Stomach smooth muscle (tissue), 2 donors: ENCODE measurements around the gene HBA1.
"Not testable (repeated sequence)": the region's sequence is repeated elsewhere in the genome, so short reads cannot be mapped to it uniquely, and the experiment has no call there.

Source experiments
- H3K27ac ChIP-seq: one replicate; pipeline ENCODE4 v1.7.0; 2013; ENCODE audit warnings: mild to moderate bottlenecking, low read length, inconsistent platforms
- H3K27me3 ChIP-seq, 2 donors: one replicate each; pipeline ENCODE4 v1.7.0; 2013; ENCODE audit warnings: low read length in 2 of 2; ENCODE audit not compliant: insufficient read depth in 2 of 2, control insufficient read depth in 1 of 2
- H3K36me3 ChIP-seq, 2 donors: one replicate each; pipeline ENCODE4 v1.7.0; 2013; ENCODE audit warnings: low read length in 2 of 2; ENCODE audit not compliant: control insufficient read depth in 2 of 2, insufficient read depth in 2 of 2
- H3K4me1 ChIP-seq: one replicate; pipeline ENCODE4 v1.7.0; 2013; ENCODE audit warnings: low read length; ENCODE audit not compliant: control insufficient read depth, insufficient read depth
- H3K4me3 ChIP-seq, 2 donors: one replicate each; pipeline ENCODE4 v1.7.0; 2013; ENCODE audit warnings: low read length in 2 of 2
- H3K9ac ChIP-seq, 2 donors: one replicate each; pipeline ENCODE4 v1.7.0; 2013; ENCODE audit warnings: low read length in 2 of 2, mild to moderate bottlenecking in 1 of 2
- H3K9me3 ChIP-seq, 2 donors: one replicate each; pipeline ENCODE4 v1.7.0; 2013; ENCODE audit warnings: low read length in 2 of 2; ENCODE audit not compliant: control insufficient read depth in 2 of 2
- donor health status: healthy.
- donor health status: Pancreatic carcinoma.

HBA1 gene

DNA sequence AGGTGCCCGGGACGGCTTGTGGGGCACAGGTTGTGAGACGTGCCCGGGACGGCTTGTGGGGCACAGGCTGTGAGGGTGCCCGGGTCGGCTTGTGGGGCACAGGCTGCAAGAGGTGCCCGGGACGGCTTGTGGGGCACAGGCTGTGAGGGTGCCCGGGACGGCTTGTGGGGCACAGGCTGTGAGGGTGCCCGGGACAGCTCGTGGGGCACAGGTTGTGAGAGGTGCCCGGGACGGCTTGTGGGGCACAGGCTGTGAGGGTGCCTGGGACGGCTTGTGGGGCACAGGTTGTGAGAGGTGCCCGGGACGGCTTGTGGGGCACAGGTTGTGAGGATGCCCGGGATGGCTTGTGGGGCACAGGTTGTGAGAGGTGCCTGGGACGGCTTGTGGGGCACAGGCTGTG is 16.2 kb upstream of the HBA1 start:
- H3K9me3 ChIP-seq, H3K36me3 ChIP-seq, H3K27ac ChIP-seq, H3K4me3 ChIP-seq, H3K9ac ChIP-seq, H3K4me1 ChIP-seq: not testable (repeated sequence)
- H3K27me3 ChIP-seq: peaks cover 12 to 15% of the 10 kb centered on the region in 2 donors

DNA sequence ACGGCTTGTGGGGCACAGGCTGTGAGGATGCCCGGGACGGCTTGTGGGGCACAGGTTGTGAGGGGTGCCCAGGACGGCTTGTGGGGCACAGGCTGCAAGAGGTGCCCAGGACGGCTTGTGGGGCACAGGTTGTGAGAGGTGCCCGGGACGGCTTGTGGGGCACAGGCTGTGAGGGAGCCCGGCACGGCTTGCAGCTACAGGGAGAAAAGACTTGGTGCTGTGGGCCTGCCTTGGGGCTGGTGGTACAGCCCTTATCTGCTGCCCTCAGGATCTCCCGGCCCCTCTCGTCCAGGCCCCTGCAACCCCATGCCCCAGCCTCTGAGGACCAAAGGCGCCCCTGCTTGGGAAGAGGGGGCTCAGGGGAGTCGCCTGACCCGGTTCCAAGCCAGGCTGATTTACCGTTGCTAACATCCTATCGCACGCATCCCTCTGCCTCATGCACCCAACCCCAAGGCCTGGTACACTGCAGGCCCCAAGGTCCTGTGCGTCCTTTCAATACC is 15.7 kb upstream of the HBA1 start:
- Histone ChIP-seq H3K36me3 (no peaks in the 10 kb centered on the region), H3K4me1 (peaks cover 8% of the 10 kb centered on the region), H3K9ac (no peak overlapping the region), H3K4me3 (no peak overlapping the region), H3K27me3 (peaks cover 14 to 16% of the 10 kb centered on the region in 2 donors), H3K27ac (no peak overlapping the region), H3K9me3 (no peaks in the 10 kb centered on the region)

DNA sequence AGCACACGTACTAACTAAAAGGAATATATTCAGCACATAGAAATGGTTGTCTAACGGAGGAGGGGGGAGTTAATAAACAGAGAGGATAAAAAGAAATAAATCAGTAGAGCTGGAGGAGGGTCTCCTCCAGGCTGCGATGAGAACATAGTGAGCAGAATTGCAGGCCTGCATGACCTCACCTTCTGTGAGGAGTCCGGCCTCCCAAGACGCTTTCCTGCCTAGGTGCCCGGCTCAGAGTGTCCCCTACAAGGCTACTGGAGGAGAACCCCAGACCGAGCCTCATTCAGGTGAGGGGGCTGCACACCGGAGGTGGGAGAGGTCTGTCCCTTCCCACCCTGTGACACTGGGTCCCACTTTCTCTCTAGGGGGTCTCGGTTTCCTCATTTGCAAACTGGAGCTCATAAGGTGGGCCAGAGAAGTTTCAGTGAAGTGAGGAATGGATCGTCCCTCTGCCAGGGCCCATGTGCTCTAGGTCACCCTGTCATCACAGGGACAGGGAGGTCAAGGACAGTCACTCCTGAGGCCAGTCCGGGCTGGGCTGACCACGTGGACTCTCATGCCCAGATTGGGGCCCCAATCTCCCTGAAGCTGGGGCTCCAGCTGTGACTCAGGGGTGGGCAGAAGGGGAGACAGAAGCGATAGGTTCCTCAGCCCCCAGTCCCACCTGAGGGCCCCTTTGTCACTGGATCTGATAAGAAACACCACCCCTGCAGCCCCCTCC is 14.0 kb upstream of the HBA1 start:
- Histone ChIP-seq H3K27me3 (peaks cover 22 to 25% of the 10 kb centered on the region in 2 donors), H3K9ac (no peak overlapping the region), H3K4me3 (no peak overlapping the region), H3K27ac (no peak overlapping the region), H3K36me3 (no peaks in the 10 kb centered on the region), H3K4me1 (peaks cover 15% of the 10 kb centered on the region), H3K9me3 (no peaks in the 10 kb centered on the region)

DNA sequence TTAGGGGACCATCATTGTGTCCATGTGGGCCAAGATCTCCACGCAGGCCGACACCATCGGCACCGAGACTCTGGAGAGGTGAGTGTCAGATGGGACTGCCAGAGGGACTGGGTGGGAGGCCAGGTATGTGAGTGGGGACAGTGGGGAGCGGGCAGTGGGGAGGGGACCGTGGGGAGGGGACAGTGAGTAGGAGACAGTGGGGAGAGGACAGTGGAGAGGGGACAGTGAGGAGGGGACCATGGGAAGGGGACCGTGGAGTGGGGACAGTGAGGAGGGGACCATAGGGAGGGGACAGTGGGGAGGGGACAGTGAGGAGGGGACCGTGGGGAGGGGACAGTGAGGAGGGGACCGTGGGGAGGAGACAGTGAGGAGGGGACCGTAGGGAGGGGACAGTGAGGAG is 13.3 kb upstream of the HBA1 start:
- not testable (repeated sequence) for H3K36me3 ChIP-seq, H3K4me3 ChIP-seq, H3K9me3 ChIP-seq, H3K27ac ChIP-seq, H3K9ac ChIP-seq
- Histone ChIP-seq H3K27me3 (peaks cover 29 to 32% of the 10 kb centered on the region in 2 donors), H3K4me1 (peaks cover 15% of the 10 kb centered on the region)

DNA sequence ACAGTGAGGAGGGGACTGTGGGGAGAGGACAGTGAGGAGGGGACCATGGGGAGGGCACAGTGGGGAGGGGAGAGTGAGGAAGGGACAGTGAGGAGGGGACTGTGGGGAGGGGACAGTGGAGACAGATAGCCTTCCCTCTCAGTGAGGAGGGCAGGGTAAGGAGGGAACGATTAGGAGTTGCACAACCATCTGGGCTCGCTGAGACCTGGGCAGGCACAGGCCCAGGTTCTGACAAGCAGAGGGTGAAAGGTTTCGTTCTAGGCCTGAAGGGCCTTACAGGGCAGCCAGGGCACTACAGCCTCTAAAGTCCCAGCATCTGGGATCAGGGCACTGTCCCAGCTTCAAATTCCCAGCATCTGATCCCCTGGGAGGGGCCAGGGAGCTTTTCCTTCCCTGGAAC is 12.8 kb upstream of the HBA1 start:
- Histone ChIP-seq H3K27me3 (peaks cover 35 to 37% of the 10 kb centered on the region in 2 donors), H3K4me1 (peaks cover 18% of the 10 kb centered on the region)
- H3K9ac ChIP-seq, H3K9me3 ChIP-seq, H3K4me3 ChIP-seq, H3K36me3 ChIP-seq, H3K27ac ChIP-seq: not testable (repeated sequence)

DNA sequence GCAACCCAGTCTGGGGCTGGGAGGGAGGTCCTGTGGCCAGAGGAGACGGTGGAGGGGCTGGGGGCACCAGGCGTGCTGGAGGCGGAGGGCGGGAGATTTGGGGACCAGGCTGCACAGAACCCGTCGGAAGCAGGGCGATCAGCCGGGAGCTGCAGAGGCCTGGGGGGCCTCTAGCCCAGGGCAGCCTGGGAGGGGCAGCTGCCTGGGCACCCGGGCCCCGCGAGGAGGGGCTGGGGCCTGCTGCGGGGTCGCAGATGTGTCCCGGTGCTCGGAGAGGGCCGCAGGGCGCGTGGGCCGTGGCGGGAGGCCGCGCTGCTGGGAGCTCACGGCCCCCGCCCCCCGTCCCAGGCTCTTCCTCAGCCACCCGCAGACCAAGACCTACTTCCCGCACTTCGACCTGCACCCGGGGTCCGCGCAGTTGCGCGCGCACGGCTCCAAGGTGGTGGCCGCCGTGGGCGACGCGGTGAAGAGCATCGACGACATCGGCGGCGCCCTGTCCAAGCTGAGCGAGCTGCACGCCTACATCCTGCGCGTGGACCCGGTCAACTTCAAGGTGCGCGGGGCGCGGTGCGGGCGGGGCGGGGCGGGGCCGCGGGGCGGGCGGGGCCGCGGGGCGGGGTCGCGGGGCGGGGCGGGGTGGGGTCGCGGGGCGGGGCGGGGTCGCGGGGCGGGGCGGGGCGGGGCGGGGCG is 12.2 kb upstream of the HBA1 start:
- H3K4me3 ChIP-seq, H3K9me3 ChIP-seq, H3K27ac ChIP-seq, H3K36me3 ChIP-seq, H3K9ac ChIP-seq: not testable (repeated sequence)
- peaks cover 40 to 43% of the 10 kb centered on the region in 2 donors for H3K27me3 ChIP-seq
- peaks cover 18% of the 10 kb centered on the region for H3K4me1 ChIP-seq

DNA sequence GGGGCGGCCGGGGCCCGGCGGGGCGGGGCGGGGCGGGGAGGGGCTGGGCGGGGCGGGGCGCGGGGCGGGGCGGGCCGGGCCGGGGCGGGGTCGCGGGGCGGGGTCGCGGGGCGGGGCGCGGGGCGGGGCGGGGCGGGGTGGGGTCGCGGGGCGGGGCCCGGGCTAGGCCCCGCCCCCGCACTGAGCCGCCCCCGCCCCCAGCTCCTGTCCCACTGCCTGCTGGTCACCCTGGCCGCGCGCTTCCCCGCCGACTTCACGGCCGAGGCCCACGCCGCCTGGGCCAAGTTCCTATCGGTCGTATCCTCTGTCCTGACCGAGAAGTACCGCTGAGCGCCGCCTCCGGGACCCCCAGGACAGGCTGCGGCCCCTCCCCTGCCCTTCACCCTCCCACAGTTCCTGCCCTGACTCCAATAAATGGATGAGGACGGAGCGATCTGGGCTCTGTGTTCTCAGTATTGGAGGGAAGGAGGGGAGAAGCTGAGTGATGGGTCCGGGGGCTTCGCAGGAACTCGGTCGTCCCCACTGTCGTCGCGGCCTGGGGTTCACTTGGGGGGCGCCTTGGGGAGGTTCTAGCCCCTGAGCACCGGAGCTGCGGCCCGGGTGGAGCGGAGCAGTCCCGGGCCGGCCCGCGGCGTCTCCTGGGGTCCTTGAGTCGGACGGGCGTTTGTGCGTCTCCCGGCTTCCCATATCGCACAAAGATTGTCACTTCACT is 11.5 kb upstream of the HBA1 start:
- Histone ChIP-seq H3K27ac (no peak overlapping the region), H3K36me3 (no peaks in the 10 kb centered on the region), H3K4me1 (peaks cover 18% of the 10 kb centered on the region), H3K27me3 (peaks cover 40 to 46% of the 10 kb centered on the region in 2 donors), H3K9ac (no peak overlapping the region), H3K4me3 (peak overlapping the region; percentile 16 to 40), H3K9me3 (no peaks in the 10 kb centered on the region)

DNA sequence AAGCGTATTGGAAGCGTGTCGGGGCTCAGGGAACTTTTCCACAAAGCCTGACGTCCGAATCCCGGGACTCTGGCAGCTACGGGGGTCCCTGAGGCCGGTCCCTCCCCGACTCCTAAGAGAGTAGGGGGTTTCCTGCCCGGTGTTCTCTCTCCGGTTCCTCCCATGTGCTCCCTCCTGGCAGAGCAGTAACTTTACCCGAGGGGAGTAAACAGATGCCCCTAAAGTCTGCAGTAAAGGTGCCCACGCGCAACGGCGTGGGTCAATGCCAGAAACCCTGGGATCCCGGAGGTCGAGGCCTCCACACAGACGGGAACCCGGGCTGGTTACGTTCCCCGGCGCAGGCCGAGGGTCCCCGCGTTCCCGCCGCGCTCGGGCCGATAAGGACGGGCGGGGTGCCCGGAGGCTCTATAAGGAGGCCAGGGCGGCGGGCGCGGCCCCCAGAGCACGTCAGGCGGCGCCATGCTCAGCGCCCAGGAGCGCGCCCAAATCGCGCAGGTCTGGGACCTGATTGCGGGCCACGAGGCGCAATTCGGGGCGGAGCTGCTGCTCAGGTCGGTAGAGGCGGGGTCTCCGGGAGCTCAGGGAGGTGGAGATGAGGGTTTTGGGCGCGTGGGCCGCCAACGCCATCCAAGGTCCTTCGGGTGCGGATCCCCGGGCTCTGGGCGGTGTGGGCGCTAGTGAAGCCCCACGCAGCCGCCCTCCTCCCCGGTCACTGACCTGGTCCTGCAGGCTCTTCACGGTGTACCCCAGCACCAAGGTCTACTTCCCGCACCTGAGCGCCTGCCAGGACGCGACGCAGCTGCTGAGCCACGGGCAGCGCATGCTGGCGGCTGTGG is 10.7 kb upstream of the HBA1 start, which contains the start of gene HBM:
Gene HBM (plus strand): TSS at position 440 of the 836 bp plus-strand sequence. CDS start 20 bp downstream, at position 460.
- Histone ChIP-seq H3K36me3 (no peaks in the 10 kb centered on the region), H3K4me1 (peaks cover 18% of the 10 kb centered on the region), H3K9me3 (no peaks in the 10 kb centered on the region), H3K27ac (no peak within 1 kb of the TSS), H3K4me3 (peak within 1 kb of the TSS; percentile 16 to 40), H3K27me3 (peaks cover 40 to 51% of the 10 kb centered on the region in 2 donors), H3K9ac (no peak within 1 kb of the TSS)

DNA sequence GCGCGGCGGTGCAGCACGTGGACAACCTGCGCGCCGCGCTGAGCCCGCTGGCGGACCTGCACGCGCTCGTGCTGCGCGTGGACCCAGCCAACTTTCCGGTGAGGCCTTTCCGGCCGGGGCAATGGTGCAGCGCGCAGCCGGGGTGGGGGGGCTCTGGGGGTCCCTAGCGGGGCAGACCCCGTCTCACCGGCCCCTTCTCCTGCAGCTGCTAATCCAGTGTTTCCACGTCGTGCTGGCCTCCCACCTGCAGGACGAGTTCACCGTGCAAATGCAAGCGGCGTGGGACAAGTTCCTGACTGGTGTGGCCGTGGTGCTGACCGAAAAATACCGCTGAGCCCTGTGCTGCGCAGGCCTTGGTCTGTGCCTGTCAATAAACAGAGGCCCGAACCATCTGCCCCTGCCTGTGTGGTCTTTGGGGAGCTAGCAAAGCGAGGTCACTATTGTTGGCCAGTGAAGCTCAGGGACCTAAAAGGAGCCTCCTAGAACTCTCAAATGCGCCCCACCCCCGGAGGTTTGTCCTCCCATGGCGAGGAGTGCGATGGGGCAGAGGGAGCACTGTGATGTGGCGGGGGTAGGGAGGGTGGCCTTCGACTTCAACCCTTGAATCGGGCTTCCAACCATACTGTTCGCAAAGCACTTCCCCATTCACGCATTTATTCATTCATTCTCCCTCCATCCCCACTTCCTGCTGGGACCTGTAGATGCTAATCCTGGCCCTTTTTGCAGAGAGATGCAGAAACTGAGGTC is 9.9 kb upstream of the HBA1 start:
- H3K9ac ChIP-seq: no peak overlapping the region
- peaks cover 18% of the 10 kb centered on the region for H3K4me1 ChIP-seq
- H3K4me3 ChIP-seq: no peak overlapping the region
- no peaks in the 10 kb centered on the region for H3K9me3 ChIP-seq
- H3K36me3 ChIP-seq: no peaks in the 10 kb centered on the region
- no peak overlapping the region for H3K27ac ChIP-seq
- H3K27me3 ChIP-seq: peaks cover 40 to 51% of the 10 kb centered on the region in 2 donors
